CD4-positive, alpha-beta T cell treated with Interleukin-21 for 1 hour (primary cell): ENCODE results near the gene SNTG2.
"Not testable (repeated sequence)": the region's sequence is repeated elsewhere in the genome, so short reads cannot be mapped to it uniquely, and the experiment has no call there.

ENCODE experiments used
- DNase-seq: peaks from one replicate; pipeline ENCODE4 v3.0.0-alpha.2; 2020

Gene SNTG2

DNA sequence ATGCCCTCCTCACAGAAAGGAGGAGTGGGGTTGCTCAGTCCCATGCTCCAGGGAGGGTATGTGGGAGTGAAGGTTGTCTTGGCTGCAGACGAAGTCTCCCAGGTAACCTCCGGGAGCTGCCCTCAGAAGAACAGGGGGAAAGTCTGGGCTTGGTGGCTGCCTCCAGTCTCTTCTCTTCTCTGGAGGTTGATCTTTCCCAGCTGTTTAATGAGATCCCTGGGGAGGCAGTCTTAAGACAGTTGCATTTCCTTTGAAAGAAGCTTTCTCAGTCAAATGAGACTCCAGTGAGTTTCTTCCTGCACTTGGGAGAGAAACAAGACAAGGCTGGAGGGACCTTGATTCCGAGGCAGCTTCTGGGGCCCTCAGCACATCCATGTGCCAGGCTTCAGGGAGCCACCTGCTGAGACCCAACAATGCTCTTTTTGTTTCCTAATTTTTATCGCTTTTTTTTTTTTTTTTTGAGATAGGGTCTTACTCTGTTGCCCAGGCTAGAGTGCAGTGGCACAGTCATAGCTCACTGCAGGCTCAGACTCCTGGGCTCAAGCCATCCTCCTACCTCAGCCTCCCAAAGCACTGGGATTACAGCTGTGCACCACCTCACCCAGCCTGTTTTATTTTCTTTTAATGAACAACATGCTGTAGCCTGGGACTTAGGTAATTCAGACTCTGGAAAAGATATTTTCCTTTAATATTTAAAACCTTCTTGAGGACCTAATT lies 390.9 kb downstream of the SNTG2 start:
- no peak for DNase-seq

DNA sequence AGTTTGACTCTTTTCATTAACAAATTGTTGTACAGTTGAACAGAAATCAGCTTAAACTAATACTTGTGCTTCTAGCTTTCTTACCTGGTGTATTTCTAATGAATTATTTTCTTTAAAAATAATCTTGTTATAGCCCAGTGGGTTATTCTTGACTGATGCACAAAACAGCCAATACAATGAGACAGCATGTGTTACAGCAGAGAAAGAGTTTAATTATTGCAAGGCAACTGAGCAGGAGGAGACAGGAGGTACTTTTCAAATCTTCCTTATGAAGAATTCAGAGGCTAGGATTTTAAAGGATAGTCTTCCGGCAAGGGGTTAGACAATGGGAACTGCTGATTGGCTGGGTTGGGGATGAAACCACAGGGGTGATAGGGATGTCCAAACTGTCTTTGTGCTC lies 398.1 kb downstream of the SNTG2 start:
- no peak for DNase-seq

DNA sequence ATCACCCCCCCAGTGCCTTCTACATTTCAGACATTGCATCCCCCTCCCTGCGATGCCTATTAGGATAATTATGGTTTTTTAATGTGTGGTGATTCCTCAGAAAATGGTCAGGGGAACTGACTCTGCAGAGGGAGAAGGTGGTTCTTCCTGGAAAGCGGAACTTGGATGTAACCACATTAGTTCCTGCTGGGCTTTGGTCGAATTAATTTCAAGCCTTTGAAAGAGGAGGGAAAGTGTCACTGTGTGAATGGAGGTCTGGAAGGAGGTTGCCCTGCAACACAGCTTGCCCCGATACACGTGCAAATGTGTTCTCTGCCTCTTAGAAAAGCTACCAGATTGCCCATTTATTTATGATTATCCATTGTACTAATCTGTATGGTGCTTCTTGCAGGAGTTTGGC lies 399.5 kb downstream of the SNTG2 start:
- DNase-seq, result no peak

DNA sequence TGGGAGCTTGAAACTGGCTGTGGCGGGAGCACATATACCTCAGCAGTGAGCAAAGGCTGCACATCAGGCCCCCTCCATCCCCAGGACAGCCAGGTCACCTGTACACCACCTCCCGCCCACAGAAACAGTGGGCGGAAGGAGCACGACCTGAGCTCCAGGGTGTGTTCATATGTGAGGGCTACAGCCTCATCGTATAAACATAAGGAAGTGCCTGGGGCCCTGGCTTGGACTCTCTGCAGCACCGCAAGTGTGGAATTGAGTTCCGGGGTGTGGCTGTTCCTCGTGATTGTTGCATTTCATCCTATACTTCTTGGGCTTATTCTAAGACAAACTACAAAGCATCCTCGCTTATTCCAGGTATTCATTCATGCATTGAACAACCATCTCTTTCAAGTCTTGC lies 402.5 kb downstream of the SNTG2 start:
- DNase-seq, result no peak

DNA sequence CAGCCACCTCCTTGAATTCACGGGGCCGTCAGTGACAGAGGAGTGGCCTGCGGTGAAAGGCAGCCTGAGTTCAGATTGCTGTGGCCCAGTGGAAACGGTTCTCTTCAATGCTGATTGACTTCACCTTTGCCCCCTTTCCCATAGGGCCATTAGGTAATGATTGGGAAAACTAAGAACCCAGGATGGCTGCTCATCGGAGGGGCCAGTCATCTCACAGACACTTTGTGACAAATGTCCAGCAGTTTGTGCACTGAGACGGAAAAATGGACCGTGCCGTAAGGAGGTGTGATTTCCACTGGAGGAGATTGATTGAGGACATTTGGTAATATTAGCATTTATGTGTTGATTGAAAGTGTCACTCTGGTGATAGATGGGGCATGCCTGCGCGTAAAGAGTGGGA lies 402.9 kb downstream of the SNTG2 start:
- DNase-seq, result no peak

DNA sequence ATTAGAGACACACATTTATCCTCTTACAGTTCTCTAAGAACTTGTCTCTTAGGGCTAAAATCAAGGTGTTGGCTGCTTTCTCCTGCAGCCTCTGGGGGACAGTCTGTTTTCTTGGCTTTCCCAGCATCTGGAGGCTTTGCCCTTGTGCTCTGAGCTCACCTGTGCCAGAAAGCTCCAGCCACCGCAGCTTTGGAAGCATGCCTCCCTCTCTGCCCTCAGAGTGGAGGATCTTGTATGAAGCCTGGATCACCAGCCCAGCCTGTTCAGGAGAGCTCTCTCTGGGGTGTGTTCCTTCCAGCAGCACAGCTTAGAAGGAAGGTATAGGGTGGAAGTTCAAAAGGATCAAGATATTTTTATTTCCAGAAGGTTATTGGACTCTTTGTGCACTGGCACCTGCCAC lies 409.5 kb downstream of the SNTG2 start:
- DNase-seq, result no peak

DNA sequence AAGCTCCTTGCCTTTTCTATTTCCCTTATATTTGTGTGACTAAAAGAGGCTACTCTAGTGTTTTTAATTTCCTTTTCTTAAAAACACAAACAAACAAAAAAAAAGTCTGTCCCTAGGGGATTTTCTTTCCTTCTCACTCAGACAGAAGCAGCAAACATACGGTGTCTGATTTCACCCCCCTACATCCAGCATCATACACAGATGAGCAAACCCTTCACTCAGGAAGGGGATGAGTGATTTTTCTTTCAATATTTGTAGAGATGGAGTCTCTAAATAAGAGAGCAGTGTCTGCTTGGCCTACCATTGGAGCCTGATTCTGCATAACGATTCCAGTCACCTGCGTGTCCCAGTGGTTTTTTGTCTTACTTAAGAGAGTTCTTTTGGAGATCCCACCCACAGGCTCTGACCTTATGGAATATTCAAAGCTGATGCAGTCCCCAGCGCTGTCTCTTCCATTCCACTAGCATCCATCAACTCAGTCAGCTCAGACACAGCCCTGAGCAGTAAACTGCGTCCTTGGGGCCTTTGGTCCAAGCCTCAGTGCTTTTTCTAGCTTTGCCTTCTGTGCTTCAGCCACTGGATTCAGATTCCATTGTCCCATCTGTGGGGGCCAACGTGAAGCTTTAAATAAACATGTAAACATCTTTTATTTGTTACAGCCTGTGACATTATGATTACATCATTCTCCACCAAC lies 410.1 kb downstream of the SNTG2 start:
- DNase-seq, result no peak

DNA sequence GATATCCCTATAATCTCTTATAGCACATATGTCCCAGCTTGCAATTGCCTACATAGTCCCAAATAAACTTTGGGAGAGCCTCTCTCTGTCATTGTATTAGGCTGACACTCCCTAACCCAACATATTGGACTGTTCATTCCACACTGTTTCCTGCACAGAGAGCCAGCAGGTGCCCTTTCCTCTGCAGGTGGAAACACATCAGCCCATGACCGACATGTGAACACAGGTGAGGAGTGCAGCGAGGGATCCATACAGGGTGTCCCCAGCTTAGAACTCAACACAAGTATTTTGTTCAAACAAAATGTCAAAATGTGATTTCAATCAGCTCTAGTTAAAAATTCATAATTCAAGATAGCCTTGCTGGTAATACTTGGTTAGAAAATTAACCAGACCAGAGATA lies 412.7 kb downstream of the SNTG2 start:
- no peak for DNase-seq

DNA sequence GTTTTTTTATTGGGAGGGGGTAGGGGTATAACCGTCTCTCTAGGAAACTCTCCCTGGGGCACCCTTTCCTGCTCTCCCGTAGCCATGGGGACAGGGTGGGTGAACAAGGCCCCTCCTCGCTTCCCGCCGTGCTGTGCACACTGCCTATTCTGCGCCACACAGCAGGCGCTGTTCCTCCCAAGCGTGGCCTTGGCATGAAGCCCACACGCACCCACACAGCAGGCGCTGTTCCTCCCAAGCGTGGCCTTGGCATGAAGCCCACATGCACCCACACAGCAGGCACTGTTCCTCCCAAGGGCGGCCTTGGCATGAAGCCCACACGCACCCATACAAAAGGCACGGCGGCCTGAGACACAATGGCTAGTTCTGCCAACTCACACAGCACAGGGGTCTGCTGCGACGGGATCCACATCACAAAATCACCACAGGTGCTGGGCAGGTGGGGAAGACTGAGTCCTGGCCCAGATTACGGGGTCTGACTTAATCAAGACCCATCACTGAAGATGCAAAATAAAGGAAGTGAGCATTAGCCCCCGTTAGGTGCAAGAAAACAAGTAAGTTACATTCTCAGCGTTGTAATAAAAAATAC lies 416.0 kb downstream of the SNTG2 start:
- DNase-seq, result no peak

DNA sequence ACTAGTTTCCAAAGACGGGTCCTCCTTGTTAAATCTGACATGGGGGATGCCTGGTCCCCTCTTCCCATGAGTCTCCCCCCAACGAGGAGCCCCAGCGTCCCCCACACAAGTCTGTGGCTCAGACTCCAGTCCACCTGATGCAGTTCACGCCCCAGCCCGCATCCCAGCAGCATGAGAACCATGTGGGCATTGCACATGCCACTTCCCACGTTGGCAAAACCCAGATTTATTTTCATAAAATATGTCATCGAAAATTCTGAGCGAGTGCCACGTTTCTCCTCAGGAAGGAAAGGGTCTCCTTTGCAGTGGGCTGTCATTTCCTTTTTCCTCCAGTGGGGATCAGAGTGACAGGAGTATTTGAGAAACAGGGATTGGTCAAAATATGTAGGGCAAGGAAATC lies 417.0 kb downstream of the SNTG2 start:
- DNase-seq, result no peak

DNA sequence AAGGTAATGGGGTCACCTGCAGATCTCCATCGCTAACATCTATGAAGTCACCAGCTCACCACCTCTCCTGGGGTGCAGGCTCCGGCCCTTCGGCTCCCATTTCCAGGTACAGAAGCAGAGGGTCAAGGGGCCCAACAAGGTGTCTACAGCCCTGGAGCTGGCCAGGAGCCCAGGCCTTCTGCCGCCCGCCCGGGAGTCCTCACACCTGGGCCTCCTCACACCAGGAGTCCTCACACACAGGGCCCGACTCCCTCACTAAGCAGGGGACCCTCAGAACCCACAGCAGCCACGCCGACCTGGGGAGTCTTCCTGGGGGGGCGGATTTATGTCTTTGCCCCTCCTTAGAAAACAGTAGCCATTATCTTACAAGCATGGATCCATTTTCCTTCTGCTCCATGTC lies 419.3 kb downstream of the SNTG2 start:
- DNase-seq, result no peak

DNA sequence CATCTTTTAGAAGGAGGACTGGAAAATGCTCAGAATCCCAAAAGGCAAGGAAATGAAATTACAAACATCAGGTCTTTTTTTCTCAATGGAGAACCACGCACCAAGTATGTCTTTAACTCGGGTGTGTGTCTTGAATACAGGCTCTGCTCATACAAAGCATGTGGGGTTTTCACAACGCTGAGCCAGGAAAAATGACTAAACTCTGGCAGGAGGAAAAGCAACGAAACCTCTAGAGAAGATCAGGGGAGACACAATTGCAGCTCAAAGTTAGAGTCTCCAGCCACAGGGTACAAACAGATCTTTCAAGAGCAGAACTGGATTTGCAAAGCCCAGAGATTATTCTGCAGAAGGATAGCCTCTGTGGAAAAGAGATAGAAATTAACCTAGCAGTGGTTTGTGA lies 419.8 kb downstream of the SNTG2 start:
- DNase-seq, result no peak

DNA sequence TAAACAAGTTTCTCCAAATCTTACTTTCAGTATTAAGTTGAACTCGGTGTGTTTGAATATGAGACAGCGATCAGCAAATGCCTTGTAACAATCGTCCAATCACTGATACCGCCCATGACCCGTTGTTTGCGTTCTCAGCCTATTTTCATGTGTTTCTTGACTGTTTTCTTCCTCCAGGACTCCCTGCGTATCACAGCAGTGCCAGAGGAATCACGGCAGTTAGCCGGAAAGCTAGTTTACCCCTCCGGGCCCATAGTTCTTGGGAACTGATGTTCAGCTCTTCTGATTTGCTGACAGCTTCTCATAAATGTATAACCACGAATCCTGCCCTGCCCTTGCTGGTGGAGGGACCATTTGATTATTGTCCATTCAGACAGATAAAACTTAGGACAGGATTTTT lies 420.4 kb downstream of the SNTG2 start:
- DNase-seq, result no peak

DNA sequence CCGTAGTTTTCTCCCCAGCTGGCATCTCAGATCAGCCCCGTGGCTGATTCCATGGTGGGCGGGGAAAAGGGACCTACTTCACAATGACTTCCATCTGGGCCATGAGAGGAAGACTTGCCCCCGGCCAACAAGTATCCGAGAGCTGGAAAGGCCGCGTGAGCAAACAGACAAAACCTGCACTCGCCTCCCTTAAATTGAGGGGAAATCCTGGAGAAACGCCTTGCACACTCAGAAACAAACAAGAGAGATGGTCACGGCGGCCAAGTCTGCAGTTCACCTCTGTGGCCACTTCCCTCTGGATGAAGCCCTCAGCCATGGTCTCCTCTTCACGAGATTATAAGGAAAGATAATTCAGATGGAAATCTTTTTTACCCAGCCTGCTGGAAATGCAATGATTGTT lies 423.2 kb downstream of the SNTG2 start:
- no peak for DNase-seq

DNA sequence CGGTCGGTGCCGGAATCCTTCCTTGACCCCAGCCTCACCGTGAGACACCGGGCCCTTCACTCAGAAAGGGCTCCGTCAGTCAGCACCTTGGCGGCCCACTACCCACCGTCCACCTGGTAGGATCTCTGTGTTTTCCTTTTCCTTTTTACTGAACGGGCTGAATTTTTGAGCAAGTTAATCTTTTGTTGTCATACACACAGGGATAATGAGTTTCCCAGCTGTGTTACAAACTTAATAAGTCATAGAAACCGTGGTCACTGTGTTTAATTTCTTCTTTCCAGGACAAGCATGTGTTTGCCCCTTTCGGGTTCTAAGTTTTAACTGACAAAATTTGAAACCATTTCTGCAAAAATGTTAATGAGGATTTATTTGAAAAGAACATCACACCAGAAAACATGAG lies 423.6 kb downstream of the SNTG2 start:
- DNase-seq, result no peak

DNA sequence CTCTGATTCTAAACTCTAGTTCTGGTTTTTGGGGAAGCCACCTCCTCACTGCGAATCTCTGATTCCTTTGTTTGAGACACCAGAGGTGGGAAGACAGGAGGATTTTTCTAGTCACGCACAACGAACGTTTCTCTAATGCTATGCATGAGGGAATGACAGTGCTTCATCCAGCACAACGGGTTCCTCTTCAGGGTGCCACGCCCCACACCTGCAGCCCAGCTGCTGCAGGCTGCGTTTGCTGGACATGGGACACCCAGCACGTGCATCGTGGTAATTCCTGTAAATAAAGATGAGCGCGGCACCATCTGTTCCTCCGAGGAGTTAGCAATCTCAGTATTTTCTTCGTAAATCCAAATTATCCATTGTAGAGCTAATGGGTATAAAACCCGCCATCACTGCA lies 425.1 kb downstream of the SNTG2 start:
- no peak for DNase-seq

DNA sequence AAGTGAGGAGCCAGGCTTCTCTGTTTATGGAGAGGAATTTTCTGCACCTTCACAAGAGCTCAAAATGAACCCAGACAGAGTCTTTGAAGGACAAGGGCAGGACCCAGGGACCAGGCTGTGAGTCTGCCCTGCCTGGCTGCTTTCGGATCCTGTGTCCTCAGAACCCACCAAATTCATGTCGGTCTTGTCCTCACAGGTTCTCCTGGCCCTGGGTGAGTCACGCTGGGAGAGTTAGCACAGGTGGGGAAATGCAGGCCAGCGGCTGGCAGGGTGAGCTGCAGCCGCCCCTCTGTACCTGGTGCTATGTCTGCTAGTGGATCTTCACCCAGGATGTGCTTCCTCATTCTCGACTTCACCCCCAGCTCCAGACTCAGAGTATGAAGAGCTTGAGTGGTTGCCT lies 426.8 kb downstream of the SNTG2 start:
- DNase-seq, result no peak

DNA sequence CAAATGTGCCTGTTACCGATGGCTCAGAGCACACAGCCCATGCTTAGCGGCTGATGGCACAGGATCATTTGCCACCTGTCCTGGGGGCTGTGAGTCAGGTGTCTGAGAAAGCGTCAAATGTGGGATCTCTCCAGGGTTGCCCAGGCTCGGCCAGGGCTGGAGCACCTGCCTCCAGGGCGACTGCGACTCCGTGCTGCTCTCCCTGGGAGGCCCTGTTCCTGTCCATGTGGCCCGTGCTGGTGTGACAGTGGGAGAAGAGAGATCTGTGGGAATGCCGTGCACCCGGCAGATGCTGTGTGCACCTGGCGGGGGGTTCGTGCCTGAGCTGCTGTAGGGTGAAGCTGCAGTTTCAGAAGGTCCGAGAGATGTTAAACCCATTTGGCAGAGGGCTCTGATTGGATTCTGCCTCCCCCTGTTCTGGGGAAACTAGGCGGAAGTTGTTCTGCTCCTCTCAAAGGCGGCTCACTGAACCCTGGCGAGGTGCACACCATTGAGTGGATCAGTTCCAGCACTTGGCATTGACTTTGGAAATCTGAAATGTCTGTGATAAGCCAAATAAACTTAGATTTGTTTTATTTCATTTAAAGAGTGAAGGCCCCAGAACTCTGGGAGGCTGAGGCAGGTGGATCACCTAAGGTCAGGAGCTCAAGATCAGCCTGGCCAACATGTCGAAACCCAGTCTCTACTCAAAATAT lies 428.0 kb downstream of the SNTG2 start:
- no peak for DNase-seq

DNA sequence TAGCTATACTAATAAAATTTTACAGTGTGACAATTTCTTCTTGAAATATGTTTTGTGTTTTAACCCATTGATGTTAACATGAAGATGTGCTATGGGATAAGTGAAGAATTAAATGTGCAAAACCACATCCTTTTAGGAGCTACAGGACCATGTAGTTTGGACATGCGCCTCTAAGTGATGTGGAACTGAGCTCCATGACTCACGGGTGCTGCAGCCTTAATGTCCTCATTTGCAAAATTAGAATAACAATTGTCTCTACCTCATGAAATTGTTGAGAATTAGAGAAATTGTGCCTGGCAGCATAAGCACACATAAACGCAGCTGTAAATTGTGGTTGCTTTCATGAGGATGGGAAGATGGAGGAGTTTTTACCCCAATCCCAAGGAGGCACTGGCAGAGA lies 431.0 kb downstream of the SNTG2 start:
- no peak for DNase-seq

DNA sequence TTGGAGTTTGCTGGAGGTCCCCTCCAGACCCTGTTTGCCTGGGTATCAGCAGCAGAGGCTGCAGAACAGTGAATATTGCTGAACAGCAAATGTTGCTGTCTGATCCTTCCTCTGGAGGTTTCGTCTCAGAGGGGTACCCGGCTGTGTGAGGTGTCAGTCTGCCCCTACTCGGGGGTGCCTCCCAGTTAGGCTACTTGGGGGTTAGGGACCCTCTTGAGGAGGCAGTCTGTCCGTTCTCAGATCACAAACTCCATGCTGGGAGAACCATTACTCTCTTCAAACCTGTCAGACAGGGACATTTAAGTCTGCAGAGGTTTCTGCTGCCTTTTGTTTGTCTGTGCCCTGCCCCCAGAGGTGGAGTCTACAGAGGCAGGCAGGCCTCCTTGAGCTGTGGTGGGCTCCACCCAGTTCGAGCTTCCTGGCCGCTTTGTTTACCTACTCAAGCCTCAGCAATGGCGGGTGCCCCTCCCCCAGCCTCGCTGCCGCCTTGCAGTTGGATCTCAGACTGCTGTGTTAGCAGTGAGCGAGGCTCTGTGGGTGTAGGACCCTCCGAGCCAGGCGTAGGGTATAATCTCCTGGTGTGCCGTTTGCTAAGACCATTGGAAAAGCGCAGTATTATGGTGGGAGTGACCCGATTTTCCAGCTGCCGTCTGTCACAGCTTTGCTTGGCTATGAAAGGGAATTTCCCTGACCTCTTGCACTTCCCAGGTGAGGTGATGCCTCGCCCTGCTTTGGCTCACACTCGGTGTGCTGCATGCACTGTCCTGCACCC lies 437.5 kb downstream of the SNTG2 start:
- not testable (repeated sequence) for DNase-seq

DNA sequence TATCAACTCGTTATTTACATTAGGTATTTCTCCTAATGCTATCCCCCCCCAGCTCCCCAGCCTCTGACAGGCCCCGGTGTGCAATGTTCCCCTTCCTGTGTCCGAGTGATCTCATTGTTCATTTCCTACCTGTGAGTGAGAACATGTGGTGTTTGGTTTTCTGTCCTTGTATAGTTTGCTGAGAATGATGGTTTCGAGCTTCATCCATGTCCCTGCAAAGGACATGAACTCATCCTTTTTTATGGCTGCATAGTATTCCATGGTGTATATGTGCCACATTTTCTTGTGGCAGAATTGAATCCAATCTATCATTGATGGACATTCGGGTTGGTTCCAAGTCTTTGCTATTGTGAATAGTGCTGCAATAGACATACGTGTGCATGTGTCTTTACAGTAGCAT lies 439.5 kb downstream of the SNTG2 start:
- not testable (repeated sequence) for DNase-seq

DNA sequence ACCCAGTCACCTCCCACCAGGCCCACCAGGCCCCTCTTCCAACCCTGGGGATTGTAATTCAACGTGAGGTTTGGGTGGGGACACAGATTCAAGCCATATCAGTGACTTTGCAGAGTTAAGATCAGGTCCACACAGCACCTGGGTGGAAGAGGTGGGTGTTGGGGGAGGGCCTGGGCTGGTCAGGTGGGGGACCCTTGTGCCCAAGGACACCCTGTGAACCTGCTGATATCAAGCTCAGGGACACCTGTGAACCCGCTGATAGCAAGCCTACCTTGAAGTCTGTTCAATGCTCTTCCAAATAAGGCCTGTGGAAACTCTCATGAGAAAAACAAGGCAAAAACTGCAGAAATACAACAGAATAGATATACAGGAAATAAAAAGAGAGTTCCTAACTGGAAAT lies 442.7 kb downstream of the SNTG2 start:
- no peak for DNase-seq
